GM21423 (cell line): ENCODE data around the gene BOD1L1.

Experiments used
- ATAC-seq: cut with Tn5 transposase; IDR thresholded peaks from one replicate; pipeline ENCODE4 v1.9.1; 2021; ENCODE audit warnings: mild to moderate bottlenecking, moderate library complexity; ENCODE audit not compliant: unreplicated experiment

The BOD1L1 gene

DNA sequence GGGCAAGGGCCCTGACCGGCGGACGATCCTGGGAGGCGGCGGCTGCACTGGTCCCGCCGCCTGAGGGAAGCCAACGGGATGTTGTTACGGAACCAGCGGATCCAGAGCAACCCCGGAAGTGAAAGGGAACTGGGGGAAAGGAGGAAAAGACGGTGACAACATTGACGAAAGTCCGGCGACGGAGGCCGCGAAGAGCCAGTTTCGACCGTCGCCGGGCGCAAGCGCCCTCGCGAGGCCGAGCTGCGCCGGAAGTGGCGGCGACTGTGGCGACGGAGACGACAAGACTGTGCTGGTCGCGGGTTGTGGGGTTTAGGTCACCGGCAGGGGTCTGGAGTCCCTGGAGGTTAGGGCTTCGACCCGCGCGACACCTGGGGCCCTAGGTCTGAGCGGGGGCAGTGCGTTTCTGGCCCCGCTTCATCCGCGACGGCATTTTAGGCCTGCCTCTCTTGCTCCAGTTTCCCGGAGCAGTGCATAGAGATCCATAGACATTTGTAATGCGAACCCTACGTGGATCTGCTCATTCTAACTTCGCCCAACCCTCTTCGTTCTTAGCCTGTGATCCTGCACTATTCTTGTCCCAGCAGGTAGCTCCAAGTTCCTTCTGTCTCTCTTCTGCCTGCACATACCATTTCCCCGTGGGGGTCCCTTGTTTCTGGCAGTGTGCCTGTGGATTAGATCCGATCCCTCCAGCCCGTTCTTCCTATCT lies at the start of gene BOD1L1:
Gene BOD1L1, minus strand, starts transcription at position 120 of the 706 bp plus-strand sequence. CDS start 138 bp downstream, outside the sequence.
- ATAC-seq: peak; percentile 92

DNA sequence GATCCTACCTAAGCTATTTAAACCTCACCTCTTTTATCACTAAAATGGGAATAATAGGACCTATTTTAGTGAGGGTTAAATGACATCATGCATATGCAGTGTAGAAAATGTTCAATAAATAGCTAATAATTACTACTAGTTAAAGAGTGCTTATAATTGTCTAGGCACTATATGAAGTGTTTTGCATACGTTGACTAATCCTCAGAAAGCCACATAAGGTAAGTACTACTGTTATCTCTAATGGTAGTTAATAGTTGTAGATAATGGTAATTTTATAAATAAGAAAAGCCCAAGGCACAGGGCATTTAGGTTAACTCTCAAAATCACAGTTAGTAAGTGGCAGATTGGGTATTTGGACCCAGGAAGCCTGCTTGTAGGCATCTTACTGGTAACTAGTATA lies 47.4 kb upstream of the BOD1L1 start:
- no peak for ATAC-seq

DNA sequence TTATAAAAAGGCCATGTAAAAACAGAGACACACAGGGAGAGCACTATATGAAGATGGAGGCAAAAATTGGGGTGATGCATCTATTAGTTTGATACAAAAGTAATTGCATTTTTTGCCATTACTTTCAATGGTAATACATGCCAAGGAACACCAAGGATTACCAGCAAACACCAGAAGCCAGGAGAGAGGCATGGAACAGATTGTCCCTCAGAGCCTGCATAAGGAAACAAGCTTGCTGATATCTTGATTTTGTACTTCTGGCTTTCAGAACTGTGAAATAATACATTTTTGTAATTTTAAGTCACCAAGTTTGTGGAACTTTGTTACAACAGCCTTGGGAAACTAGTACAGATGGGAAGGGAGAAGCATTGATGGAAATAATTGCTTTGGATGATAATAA lies 45.6 kb upstream of the BOD1L1 start:
- no peak for ATAC-seq

DNA sequence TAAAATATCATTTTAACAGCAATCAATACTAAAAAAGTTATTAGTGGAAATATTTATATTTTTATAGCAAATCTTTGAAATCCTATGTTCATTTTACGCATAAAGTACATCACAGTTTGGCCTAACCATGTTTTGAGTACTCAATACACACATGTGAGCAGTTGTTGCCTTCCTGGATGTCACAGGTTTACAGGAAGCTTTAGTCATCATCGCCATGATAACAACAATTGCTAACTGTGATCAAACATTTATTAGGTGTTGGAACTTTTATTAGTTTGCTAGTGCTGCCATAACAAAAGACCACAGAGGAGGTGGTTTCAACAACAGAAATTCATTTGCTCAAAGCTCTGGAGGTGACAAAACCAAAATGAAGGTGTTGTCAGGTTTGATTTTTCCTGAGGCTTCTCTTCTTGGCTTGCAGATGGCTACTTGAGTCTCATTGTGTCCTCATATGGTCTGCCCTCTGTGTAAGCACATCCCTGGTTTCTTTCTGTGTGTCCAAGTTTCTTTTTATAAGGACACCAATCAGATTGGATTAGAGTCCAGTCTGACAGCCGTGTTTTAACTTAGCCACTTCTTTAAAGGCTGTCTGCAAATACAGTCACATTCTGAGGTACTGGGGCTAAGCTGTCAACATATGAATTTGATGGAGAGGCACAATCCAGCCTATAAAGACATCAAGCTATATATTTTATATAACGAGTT lies 43.1 kb upstream of the BOD1L1 start:
- ATAC-seq: no peak

DNA sequence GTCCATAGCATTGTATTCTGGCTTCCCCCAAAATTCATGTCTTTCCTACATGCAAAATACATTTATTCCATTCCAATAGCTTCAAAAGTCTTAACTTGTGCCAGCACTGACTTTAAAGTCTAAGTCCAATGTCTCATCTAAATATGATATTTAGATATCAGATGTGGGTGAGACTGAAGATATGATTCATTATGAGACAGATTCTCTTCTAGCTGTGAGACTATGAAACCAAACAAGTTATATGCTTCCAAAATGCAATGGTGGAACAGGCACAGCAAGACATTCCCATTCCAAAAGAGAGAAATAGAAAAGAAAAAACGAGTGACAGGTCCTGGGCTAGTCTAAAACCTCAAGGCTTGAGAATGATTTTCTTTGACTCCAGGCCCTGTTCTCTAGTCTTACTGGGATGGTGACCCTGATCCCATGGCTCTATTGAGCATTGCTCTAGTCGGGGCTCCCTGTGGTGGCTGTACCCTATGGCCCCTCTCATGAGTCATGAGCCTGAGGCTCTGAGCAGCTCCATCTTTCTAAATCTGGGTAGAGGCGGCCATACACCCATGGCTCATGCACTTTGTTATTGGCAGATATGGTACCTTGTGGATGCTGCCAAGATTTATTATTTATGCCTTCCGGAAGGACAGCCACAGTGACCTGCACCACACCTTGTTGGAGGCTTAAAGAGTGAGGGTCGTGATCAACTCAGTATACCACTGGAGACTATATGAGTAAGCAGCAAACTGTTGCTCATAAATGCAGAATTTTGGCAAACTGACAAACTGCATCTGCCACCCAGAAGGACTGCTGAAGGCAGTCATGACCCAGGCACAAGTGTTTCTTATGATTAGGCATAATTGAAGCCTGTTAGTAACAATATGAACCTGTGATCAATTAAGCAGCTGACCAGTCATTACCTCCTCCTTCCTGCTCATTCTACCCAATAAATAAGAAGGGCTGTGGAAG lies 38.5 kb upstream of the BOD1L1 start:
- no peak for ATAC-seq

DNA sequence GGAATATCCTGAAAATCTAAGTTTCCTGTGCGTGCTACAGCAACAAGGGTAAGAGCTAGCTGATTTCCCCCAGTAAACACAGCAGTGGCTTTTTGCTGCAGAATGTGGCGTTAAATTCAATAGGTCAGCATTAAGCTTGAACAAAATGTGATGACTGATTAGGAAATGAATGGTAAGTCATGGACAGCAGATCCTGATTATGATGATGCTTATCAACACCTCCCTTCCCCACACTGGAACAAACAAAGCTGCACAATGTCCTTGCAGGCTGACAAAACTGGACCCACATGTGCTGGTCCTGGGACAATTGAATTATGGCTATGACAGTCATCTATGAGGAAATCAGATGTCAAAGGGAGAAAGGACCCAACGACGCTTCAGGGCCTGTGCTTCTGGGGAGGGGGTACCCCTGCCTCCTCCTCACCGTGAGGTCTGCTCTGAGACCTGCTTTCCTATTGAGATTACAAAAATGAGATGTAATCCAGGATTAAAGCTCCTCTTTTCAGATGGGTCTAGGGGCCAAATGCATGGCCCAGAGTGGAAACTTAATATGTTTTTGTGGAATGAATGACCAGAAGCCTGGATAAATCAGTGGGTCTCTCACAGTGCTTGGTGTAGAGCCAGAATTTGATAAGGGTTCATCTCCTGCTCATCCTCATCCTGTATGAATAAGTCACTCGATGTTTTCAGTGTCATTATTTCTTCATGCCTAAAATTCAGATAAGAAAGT lies 32.0 kb upstream of the BOD1L1 start:
- no peak for ATAC-seq

DNA sequence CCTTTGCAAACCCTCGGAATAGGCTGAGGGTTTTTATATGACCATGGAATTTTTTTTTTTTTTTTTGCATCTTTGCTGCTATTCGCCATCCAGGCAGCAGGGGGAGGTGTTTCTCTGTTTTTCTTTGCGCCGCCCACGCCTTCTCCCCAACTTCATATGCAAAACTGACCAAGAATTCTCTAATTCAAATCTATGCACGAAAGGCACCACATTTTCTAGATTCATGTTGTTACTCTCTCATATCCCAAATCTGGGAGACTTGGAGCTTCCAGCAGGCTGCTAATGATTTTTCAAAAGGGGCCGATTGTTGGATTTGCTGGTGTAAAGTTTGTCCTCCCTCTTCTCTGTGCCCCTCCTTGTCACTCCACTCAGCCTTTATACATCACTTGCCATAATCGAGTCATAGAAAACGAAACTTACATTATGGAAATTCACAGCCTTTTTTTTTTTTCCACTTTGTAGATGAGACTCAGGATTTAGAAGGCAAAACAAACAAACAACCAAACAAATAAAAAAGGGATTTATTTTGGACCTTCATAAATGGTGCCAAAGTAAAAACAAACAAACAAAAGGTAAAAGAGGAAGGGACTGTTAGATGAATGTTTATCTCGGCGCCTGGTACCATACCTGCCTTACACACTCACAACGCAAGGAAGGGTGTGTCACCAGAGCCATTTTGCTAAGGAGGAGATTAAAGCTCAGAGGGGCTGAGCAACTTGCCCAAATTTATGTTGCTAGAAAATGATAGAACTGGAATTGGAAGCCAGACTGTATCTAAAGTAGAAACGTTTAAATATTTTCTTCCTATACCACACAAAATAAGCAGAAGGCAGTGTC lies 29.3 kb upstream of the BOD1L1 start:
- no peak for ATAC-seq

DNA sequence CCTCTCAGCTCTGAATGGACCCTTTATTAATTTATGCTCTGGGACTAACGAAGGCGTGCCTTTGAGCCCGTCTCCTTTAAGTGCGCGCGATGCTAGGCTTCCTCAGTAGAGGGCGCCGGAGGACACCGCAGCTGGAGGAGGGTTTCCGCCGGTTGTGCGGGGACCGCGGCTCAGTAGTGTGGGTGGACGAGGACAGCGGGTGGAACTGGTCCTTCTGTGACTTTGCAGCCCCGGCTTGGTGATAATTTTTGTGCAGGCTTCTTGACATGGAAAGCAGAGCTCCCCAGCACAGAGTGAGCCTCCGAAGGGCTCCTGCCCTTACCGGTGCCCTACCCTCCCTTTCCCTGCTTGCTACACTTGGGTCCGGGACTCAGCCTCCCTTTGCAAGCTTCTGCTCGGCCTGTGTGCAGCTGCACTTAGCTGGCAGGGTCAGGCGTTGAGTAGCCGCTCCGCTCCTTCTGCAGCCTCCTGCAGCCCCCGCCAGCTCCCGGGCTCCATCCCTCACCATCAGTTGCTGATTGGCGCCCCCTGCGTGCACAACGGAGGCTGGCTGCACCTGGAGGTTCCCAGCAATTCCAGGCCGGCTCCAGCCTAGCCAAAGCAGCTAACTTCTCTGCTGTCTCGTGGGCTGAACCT lies 26.8 kb upstream of the BOD1L1 start:
- ATAC-seq: peak; percentile 94

DNA sequence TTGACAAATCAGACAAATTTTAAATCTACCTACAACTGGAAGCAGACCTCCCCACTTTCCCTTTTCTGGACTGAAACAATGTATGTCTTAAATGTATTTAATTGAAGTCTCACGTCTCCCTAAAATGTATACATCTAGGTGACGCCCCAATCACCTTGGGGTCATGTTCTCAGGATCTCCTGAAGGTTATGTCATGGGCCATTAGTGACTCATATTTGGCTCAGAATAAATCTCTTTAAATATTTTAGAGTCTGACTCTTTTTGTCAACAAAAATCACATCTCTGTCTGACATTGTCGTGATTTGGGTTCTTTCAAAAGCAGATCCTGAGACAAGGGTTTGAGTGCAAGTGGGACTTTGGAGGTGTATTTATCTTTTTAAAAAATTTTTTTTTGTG lies 26.2 kb upstream of the BOD1L1 start:
- ATAC-seq: no peak

DNA sequence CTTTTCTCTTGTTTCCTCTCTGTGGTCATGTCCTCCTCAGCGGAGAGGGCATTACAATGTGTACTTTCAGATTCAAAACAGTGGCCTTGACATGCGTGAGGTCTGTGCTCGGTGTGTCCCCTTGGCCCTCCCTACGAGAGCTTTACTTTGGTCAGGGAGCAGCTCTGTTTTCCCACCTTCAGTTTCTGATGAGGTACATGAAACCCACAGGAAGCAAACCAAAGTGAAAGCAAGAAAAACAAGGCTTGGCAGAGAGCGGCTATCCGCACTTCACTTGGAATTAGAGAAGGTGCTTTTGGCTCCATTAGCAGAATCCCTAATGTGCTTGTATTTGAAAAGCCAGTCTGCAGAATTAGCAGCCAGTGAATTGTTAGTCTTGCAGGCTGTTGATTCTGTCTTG lies 19.5 kb upstream of the BOD1L1 start:
- ATAC-seq: no peak

DNA sequence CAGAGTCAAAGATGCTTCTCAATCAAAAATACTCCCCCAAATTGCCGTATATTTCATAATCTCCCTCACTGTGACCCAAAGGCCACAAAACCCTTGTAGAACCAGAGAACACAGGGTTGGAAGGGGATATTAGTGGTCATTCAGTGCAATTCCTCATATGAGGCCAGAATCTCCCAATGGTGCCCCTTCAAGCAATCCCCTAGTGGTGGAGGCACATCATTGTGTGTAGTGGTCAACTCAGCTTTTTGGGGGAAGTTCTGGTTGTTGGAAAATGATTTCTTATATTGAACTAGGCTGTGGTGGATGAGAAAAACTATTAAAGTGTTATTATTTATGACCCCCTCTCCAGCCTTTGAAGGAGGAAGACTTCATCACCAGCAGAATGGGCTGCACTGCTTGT lies 17.6 kb upstream of the BOD1L1 start:
- no peak for ATAC-seq

DNA sequence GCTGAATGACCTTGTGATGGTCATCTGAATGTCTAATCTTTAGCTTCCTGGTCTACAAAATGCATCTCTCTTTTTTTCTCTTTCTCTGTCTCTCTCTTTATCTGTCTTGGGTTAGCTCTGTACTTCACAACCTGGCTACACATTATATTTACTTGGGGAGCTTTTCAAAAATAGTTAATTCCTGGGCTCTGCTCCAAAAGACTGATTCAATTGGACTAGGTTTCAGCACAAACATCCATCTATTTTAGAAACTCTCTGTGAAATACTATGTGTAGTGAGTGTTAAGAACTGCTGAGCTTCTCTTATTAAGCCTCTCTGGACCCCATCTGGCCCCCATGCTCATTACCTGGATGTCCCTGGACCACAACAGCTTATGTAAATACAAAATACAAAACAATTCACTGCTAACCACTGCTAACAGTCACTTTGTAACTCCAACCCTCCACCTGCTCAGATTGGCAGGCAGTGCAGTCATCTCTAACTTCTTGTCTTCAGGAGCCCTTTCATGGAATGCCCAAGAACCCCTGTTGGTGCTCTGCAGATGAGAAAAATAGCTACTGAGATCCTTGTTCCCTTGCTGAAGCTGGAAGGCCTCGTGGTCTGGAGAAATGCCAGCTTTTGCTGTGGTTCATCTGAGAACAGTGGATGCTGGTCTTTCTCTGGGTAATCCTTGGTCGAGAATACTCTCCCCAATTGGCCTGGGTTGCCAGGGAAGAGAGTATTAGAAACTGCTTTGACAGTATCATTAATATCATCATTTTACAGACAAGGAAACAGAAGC lies 14.8 kb upstream of the BOD1L1 start:
- ATAC-seq: no peak

DNA sequence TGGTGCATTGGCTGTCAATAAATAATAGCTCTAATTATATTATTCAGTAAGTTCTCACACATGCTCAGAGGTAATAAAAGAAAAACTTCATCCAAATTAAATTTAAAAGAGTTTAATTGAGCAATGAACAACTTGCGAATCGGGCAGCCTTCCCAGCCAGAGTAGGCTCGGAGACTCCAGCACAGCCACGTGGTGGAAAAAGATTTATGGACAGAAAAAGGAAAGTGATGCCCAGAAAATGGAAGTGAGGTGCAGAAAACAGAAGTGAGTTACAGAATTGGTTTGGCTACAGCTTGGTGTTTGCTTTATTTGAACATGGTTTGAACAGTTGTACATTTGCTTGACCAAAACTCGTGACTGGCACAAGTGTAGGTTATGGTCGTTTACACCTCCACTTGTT lies 13.6 kb upstream of the BOD1L1 start:
- no peak for ATAC-seq

DNA sequence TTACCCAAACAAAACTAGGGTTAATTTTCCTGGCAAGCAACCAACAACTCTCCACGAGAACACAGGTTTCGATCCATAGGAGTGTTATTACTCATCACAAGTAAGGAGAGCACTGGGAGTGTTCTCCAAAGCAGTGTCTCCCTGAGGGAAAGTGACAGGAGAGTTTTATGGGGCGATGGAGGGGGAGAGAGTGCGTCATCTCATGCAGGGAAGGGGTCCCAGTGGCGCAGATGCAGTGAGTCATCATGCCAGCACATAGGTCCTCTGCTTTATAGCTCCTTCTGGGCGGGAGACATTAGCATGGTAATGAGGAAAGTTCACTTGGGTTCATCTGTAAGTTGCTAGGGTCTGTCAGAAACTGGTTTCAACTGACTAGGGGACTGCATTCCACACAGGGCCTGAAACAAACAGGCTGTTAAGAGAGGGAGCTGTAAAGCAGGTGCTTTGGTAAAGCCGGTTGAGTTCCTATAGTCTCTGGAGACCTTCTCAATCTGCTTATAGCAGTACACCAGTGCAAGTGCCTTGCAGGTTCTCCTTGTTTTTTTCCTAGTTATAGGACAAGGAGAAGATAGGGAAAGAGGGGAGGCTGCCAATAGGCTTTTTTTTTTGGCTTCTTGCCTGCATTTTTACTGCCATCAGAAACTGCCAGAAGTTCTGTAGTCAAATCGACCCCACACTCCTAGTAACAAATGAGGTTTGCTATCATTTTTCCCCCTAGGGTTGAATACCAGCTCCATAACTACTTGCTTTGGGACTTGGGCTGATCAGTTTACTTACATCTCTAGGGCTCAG lies 12.8 kb upstream of the BOD1L1 start:
- ATAC-seq: no peak

DNA sequence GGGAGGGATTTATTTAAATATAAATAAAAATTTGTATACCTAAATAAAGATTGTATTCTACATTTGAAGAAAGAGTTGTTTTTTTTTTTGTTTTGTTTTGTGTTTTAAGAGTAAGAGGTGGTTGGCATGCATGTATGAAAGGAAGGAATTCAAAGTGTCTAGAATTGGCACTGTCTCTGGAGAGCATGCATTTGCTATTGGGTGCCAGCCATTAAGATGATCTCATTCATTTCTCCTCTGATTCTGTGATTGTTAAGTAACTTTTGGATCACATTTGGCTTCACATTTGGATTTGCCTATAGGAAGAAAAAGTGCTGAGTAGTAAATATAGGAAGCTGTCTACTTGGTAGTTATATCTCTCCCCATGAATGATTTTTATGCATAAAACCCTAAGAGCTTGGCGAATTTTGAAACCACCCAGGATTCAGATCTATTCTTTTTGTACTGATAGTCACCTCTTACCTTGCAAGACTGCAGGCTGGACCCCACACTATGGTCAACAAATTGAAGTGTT lies 7.8 kb upstream of the BOD1L1 start:
- no peak for ATAC-seq

DNA sequence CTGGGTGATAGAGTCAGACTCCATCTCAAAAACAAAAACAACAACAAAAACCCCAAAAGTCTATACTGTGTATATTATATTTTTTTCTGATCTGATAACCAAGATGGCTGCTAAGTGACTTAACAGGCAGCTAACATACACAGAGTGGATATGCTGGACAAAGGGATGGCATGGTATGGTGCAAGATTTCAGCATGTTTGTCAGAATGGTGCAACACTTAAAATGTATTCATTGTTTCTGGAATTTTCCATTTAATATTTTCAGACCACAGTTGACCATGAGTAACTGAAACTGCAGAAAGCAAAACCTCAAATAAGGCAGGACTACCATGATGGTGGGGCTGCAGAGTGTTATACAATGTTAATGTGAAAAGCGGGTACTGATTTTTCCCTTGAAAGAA lies 6.1 kb upstream of the BOD1L1 start:
- no peak for ATAC-seq

DNA sequence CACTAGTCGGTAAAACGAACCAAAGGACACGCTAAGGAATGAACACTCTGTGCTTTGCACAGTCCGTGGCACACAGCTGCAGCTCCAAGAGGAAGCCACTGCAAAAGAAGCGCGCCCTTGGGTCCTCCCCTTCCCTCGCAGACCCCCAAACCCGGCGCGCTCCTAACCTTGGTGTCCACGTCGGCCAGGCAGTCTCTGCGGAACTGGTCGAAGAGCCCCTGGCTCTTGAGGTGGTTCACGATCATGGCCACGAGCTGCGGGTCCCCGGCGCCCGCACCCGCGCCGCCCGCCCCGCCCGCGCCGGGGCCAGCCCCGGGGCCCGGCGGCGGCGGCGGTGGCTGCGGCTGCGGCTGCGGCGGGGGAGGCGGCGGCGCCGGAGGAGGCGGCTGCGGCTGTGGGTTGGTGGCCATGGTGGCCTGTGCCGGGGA lies 333 bp downstream of the BOD1L1 start:
- ATAC-seq: peak; percentile 41
